CD4-positive, alpha-beta T cell treated with Interferon alpha-2 for 1 hour (primary cell): ENCODE data around the gene TOX3.

Experiments
- DNase-seq, 2 donors: peaks; one replicate each; pipeline ENCODE4 v3.0.0-alpha.2; 2020 to 2022

The TOX3 gene

DNA sequence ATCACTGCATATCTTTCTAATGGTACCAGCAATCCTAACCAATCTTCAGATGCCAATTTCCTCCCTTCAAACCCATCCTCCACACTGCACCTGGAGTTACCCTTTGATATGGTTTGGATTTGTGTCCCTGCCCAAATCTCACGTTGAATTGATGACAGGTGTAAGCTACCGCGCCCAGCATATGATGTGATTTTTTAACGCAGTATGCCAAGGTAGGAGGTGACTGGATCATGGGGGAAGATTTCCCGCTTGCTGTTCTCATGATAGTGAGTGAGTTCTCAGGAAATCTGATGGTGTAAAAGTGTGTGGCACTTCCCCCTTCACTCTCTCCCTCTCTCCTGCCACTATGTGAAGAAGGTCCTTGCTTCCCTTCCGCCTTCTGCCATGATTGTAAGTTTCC, 57.0 kb downstream of the TOX3 start:
- DNase-seq = no peak

GRCh38 chr16:52488837-52489289, 58.1 kb downstream of the TOX3 start:
- no peak for DNase-seq

GRCh38 chr16:52487849-52488457, 59.0 kb downstream of the TOX3 start:
- no peak for DNase-seq

DNA sequence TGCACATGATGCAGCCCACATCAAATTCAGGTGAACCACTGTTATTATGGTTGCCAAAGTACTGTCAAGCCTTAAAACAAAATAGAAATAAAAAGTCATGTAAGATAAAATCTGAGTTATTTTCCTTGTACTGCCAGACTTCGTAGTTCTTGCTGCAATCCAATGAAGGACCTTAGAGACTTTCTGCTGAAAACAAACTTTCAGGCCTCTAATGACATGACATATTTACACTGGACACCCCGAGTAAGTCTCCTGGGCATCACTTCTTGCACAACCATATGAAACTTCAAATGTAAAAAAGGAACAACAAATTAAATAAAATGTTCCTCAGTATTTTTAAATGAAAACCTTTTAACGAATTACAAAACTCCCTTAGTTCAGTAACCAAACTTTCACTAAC, 66.7 kb downstream of the TOX3 start:
- DNase-seq = no peak

DNA sequence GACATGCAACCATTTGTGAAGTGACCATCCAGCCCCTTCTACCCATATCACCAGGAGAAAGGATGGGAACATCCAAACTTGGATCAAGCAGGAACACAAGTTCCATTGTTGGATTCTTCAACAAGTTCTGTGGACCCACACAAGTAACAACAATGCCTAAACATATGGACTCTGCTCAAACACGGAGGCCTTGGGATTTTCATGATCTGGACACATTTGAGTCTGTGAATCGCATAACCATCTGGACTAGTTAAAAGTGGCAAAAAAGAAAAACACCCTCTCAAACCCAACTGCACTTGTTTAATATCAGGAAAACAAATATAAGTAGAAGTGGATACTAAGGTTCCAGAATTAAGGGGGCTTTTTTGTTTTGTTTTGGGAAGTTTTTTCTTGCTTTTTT, 70.8 kb downstream of the TOX3 start:
- no peak for DNase-seq

DNA sequence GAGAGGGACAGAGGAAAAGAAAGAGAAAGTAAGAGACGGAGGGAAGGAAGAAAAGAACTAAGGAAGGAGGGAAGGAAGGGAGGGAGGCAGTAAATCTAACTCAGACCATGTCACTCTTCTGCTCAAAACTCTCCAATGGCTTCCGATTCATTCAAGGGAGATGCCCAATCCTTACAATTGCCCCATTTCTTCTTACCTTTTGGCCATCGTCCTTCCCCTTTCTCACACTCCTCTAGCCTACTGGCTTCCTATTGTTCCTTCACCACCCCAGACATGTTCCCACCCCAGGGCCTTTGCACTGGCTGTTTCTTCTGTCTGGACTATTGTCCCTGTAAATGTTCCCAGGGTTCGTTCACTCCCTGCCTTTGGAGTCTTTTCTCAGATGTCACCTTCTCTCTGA, 72.3 kb downstream of the TOX3 start:
- no peak for DNase-seq

DNA sequence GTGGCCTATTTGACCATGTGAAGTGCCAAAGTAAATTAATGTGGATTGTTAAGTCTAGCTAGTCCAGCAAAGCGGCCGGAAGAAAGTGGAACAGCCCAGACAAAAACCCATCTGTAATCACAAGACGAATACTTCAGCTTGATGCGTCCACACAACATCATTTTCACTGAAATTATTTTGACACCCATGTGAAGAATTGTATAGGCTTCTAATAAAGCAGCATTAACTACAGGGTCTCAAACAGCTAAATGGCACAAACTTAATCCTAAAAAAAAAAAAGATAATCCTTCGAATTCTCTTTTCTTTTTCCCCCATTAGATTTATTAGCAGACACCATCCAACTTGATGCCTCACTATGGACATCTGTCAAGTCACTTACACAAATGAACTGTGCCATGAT, 73.8 kb downstream of the TOX3 start:
- no peak for DNase-seq

DNA sequence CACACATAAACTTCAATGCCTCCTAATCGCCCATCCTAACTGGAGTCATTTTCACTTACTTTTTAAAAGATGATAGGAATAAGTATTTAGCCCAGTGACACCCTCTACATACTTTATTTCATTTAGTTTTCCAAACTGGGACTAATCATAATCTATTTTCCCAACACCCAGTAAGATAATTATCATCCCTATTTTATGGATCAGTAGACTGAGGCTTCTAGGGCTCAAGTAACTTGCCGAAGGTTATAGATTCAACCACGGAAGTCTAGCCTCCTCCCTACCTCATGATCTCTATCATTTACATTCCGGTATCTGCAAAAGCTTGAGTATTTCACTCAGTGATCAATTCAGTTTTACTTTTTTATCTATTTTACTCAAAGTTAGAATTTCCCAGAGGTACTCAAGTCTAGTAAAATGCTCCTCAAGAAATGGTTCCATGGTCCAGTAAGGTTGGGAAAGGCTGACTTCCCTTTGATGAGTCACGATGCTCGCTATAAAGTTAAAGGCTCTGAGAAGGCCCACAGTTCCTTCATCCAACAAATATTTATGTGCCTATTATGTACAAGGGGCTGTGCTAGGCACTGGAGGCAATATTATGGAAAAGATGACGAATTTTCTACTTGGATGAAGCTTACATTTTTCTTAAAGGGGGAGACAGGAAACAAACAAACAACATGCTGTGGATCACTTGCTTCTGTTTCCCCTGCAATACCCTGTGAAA, 75.1 kb downstream of the TOX3 start:
- no peak for DNase-seq

DNA sequence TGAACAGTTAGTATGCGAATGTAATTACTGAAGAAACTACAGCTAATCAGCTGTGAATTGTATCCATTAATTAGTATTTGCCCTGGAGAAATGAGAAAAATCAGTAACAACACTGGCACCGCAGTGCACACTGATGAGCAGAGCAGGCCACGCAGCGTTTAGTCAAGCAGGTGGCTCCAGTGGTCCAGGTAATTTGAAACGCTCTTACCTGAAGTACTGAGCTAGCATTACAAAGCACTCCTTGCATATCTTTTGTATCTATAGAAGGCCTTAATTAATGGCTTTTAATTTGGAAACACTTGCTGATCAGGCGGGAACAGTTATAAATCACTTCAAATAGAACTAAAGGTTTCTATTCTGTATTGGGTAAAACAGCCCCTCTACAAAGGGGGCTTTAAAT, 76.4 kb downstream of the TOX3 start:
- DNase-seq = no peak

- DNase-seq = no peak
Measured at GRCh38 chr16:52469775-52470174, 77.2 kb downstream of the TOX3 start.

DNA sequence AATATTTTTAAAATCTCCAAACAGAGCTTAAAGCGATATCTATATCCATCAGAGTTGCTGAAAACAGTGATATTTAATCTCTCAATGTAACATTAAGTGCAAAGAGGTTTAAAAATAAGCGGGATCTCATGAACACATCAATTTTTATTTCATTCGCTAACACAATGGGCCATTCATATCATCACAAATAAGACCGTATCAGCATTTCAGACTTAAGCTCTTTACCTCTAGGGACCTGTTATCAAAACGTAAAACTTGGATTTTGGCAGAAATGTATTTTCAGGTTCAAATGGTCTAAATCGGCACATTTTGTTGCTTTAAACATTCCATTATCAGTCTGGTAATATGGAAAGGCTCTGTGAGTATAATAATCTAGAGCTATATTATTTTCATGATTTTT, 77.9 kb downstream of the TOX3 start:
- no peak for DNase-seq

GRCh38 chr16:52467753-52468152, 79.2 kb downstream of the TOX3 start:
- DNase-seq = no peak

DNA sequence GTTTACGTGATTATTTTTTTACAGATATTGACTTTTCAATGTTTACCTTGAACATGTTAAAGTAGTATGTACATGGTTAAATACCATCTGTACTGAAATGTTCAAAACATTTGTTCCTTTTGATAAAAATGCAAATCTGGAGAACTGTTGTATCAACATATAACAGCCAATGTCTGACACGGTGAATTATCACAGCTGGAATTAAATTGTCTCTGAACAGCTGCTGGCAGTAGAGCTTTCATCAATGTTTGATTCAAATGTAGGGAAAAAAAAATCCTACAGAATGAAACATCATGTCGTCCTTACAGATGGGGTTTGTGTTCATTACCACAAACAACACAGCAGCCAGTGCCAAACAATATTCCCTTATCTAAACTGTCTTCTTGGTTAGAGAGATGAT, 79.9 kb downstream of the TOX3 start:
- no peak for DNase-seq

- DNase-seq = no peak
Measured at GRCh38 chr16:52465711-52466267, 81.2 kb downstream of the TOX3 start.

DNA sequence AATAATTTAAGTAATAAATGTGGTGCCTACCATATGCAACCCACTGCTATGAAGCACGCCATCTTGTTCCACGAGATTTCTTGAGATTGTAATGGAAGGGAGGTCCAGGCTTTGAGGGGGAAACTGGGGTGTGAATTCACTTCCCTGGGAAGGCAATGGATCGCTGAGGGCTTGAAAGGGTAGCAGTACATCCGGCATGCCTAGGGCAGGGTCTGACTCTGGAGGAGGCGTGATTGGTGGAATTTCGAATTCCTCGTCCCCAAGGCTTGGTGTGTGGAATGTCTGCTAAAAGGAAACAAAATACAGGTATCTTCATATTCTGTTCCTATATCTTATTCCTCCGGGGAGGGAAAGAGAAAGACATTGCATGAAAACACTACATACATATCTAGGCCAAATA, 83.0 kb downstream of the TOX3 start:
- DNase-seq = no peak

GRCh38 chr16:52462816-52463215, 84.1 kb downstream of the TOX3 start:
- DNase-seq = no peak

DNA sequence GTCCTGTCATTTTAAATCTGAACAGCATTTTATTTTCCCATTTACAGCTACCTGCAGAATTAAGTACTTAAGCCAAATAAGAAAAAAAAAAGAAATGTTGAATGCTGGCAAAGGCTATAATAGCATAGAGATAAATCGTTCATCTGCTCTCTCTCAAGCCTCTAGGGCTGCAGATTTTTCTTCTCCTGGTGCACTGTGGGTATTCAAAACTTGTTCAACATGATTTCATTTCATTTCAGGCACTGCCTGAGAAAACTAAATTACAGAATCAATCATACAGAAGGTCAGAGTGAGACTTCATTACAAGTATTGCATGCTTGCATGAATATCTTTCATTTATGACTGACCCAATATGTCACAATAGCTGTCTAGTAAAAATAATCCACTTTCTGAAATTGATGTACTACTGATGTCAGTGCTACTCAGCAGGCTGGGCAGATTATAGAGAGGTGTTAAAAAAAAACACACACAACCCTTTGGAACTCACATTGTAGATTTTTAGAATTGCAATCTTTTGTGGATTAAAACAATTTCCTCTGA, 86.2 kb downstream of the TOX3 start:
- DNase-seq = no peak

DNA sequence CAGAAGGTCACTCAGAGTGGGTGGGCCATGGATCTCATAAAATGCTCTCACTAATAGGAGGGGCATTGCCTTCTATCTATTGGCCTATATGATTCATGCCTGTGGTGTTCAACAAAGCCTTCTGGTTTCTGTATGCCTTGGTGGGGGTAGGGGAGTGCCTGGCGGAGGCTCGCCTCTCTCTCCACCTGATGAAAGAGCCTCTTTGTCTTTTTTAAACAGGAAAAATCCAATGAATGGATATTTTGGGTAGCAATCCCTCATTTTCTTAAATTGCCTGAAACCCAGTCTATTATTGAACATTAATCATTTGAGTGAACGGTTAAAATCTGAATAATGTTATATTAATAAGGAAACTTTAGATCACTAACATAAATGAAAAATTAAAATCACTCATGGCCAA, 90.6 kb downstream of the TOX3 start:
- DNase-seq = no peak

GRCh38 chr16:52455549-52456277, 91.2 kb downstream of the TOX3 start:
- no peak for DNase-seq

DNA sequence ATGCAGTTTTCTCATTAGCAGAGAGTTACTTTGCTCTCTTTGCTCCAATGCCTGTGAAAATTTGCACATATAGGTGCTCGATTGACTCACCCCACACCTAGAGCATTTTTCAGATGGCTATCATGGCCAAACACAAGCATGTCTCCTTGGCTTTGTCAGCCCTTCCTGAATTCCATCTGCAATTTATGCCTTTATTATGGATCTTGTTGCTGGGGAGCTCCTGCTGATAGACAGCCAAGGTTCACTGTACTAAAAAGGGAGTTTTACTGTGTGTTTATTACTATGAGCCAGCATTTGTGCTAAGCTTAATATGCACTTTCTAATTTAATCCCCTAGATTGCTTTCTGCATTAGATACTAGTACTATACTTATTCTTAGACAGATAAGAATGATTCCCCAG, 93.3 kb downstream of the TOX3 start:
- no peak for DNase-seq

DNA sequence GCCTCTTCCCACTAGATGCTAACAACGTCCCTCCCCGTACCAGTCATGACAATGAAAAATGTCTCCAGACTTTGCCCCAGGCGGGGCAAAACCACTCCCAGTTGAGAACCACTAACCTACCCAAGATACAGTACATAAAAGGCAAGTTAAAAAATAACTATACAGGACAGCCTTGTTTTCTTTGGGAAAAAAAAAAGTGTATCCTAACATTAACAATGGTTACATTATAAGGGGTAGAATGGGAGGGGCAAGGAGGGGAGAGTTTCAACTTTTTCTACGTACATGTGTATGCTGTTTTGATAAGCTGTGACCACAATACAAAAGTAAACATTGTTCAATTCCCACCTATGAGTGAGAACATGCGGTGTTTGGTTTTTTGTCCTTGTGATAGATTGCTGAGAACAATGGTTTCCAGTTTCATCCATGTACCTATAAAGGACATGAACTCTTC, 94.9 kb downstream of the TOX3 start:
- no peak for DNase-seq

- no peak for DNase-seq
Measured at GRCh38 chr16:52450916-52451315, 96.0 kb downstream of the TOX3 start.

DNA sequence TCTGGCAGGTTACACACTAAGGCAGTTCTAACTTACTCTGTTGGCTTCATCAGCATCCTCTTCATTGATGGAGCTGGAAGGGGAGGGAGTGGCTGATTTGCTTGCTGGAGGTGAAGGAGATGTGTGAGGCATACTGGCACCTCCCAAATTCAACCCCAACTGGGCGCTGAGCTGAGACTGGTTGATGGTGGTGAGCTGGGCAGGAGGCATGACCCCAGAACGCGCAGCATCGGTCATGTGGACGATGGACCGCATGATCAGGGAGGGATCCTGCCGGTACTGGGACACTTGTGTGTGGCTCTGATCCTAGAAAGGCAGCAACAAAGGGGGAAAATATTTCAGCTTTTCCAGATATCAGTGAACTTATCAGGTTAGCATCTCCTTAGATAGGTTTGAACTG, 96.7 kb downstream of the TOX3 start:
- DNase-seq = no peak

- DNase-seq = no peak
Measured at GRCh38 chr16:52446080-52446479, 100.9 kb downstream of the TOX3 start.
